SH-SY5Y (cell line): ENCODE measurements around the gene NFASC.

Experiments used
- GATA2 ChIP-seq: IDR thresholded peaks from 2 replicates; pipeline ENCODE4 v1.6.1; 2011; ENCODE audit warnings: mild to moderate bottlenecking, low read depth, low read length
- GATA3 ChIP-seq: IDR thresholded peaks from 2 replicates; pipeline ENCODE4 v1.6.1; 2011; ENCODE audit warnings: low read depth, mild to moderate bottlenecking, low read length, moderate library complexity

DNA sequence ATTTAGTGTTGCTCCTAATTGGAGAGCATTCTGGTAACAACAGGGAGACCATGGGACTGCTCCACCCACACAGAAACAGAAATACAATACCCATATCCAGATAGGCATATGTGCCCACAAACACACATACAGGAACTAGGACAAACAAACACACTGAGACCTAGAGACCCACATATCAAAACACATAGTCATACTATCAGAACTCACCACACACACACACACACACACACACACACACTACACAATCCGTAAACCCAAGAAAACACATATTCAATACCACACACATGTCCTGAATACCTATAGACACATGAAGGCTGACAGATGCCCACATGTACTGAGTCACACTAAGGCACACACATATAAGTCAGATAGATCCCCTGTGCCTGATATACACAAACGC lies 3.5 kb upstream of the NFASC start:
- TF ChIP-seq GATA3: no peak
- TF ChIP-seq GATA2: no peak
